ENCODE measurements around the gene S100Z.

GRCh38 chr5:76930083-76930482, 80.3 kb downstream of the S100Z start:
- TF ChIP-seq CTCF (IDR thresholded peaks at IDR 0.05 in 4 of 5, conservative IDR thresholded peaks at IDR 0.05 in 1 of 5), result no peak
- TF ChIP-seq POLR2A (IDR thresholded peaks at IDR 0.05), result no peak

All from gastrocnemius medialis (tissue), 4 donors.